Lower leg skin (tissue), 3 donors: Measurements from ENCODE around the gene CNPY3.
"Not testable (repeated sequence)": the region's sequence is repeated elsewhere in the genome, so short reads cannot be mapped to it uniquely, and the experiment has no call there.

ENCODE experiments used
- CTCF ChIP-seq, 3 donors: fragments of 450-650 bp; IDR thresholded peaks; one replicate each; pipeline ENCODE4 v1.5.1; 2016; ENCODE audit warnings: antibody characterized with exemption in 3 of 3, mild to moderate bottlenecking in 3 of 3, moderate library complexity in 2 of 3
- POLR2A ChIP-seq, 2 donors: fragments of 450-650 bp; IDR thresholded peaks; one replicate each; pipeline ENCODE4 v1.6.1; 2016 to 2017; ENCODE audit warnings: antibody characterized with exemption in 2 of 2, mild to moderate bottlenecking in 1 of 2, moderate library complexity in 1 of 2

- not testable (repeated sequence) for TF ChIP-seq POLR2A, CTCF (IDR thresholded peaks at IDR 0.05)
Measured at GRCh38 chr6:42888201-42888600, 41.1 kb upstream of the CNPY3 start.
